ENCODE results near the gene TRIM46.
A peak's percentile ranks its signal among the peaks of the same experiment; 100 is the strongest.
"Not testable (repeated sequence)": the region's sequence is repeated elsewhere in the genome, so short reads cannot be mapped to it uniquely, and the experiment has no call there.

The TRIM46 gene

DNA sequence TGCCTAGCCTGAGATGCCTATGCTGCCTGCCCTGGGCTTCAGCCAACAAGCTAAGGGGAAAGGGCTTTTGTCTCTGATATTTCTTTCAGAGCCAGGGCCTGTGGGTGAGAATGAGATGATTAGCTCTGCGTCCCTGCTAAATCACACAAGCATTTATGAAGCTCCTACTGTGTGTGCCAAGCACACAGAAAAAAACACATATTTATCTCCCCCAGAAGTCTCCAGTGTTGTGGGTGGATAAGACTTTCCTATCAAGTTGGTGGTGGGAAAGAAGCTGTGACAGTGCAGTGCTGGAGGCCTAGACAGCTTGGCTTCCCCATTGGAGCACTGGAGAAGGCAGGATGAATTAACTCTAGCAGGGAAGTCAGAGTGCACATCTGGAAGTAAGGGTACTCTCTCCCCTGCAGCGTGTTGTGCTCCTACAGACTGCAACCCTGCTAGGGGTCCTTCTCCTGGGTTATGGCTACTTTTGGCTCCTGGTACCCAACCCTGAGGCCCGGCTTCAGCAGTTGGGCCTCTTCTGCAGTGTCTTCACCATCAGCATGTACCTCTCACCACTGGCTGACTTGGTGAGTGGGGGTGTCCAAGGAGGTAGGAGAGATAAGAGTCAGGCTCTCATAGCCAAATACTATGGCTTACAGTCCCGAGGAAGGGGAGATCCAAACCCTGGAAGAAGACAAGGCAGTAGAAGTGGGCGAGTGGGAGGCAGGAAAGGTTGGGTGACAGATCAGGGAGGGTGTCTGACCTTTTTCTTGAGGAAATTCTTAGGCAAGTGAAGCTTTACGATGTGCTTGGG is 36.3 kb upstream of the TRIM46 start:
- no peak for DNase-seq

DNA sequence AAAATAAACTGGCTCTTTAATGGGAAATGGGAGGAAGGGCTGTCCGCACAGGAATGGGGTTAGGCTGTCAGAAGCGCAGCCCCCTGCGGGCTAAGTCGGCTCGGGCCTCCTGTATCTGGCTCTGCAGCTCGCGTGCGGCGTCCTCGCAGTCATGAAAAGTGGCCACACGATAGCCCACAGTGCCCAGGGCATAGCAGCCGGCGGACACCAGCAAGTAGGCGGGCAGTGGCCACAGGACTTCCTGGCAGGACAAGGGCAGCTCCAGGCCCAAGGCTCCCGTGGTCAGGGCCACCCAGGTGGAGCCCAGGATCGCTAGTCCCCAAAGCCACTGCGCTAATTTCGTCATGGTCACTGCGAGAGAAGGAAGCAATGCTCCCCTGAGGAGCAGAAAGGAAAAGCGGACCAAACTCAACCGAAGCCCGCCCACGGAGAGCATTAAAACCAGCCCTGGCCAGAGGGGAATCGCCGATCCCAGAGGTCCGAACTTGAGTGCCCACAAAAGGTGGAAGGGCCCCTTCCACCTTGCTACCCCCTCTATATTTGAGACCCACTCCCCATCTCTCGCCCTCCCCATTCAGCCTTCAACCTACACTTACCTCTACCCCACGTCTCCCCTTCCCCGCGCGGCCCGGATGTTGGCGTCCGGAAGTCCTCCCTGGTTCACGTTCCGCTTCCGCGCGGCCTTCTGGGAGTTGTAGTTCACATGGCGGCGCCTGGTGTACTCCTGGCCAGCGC is 33.6 kb upstream of the TRIM46 start, which contains the start of gene DPM3:
DPM3 (minus strand) TSS at position 637 of the 735 bp plus-strand sequence; CDS start at position 346, 291 bp downstream.
- peak; percentile 13 to 49 for DNase-seq

- no peak for DNase-seq
Measured at GRCh38 chr1:155140630-155140953, 33.1 kb upstream of the TRIM46 start.

DNA sequence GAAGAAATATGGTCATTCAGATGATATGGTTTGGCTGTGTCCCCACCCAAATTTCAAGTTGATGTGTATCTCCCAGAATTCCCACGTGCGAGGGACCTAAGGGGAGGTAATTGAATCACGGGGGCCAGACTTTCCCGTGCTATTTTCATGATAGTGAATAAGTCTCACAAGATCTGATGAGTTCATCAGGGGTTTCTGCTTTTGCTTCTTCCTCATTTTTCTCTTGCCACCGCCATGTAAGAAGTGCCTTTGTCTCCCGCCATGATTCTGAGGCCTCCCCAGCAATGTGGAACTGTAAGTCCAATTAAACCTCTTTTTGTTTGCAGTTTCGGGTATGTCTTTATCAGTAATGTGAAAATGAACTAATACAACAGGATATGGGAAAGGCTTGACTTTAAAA is 31.9 kb upstream of the TRIM46 start:
- DNase-seq, result no peak

DNA sequence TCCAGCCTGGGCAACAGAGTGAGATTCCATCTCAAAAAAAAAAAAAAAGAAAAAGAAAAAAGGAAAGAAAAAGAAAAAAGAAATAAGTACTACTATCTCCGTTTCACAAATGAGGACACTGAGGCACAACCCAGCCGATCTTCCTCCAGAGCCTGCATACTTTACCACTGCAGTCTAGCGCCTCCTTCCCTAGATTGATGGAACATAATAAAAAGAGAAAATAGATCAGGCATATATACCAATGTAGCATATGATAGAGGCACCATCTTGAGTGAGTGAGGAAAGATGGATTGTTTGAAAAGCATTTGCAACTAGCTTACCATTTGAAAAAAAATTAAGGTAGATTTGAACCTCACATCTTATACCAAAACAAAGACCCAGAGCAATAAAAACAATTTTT is 28.2 kb upstream of the TRIM46 start:
- no peak for DNase-seq

- not testable (repeated sequence) for DNase-seq
Measured at GRCh38 chr1:155155996-155156643, 17.5 kb upstream of the TRIM46 start.

DNA sequence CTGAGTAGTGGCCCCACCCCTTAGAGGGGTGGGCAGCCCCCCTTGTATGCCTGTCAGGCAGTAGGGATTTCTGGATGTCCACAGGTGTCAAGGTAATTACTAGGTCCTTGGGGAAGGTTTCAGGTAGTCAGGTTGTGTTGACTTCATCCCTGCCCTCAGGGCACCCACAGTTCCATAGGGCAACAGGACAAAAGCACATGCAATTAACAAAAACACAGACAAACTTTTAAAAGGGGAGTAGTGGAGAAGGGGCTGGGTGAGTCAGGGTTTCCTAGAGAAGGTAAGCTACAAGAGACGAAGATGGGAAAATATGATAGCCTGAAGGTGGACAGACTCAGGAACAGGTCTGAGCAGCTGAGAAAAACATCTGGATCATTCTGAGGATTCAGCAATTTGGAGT is 14.7 kb upstream of the TRIM46 start:
- no peak for DNase-seq

DNA sequence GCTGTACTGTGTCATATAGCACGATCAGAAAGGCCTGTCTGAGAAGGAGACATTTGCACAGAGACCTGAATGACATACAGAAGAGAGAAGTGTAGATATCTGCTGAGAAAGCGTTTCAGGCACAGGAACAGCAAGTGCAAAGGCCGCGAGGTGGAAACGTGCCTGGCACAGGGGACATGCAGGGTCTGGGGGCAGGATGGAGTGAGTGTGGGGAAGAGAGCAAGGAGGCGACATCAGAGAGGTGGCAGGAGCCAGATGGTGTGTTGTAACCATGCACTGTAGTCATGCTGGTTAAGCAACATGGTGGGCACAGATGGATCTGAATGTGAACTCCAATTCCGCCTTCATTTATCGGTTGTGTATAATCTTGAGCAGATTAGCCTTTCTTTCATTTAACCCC is 13.5 kb upstream of the TRIM46 start:
- DNase-seq, result no peak

- not testable (repeated sequence) for DNase-seq
Measured at GRCh38 chr1:155162631-155163030, 11.0 kb upstream of the TRIM46 start.

DNA sequence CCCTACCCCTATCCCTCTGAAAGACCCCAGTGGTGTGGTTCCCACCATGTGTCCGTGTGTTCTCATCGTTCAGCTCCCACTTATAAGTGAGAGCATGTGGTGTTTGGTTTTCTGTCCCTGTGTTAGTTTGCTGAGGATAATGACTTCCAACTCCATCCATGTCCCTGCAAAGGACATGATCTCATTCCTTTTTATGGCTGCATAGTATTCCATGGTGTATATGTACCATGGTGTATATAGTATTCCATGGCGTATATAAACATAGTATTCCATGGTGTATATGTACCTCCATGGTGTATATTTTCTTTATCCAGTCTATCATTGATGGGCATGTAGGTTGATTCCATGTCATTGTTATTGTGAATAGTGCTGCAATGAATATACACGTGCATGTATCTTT is 9.9 kb upstream of the TRIM46 start:
- DNase-seq, result not testable (repeated sequence)

GRCh38 chr1:155164625-155165024 is 9.0 kb upstream of the TRIM46 start:
- not testable (repeated sequence) for DNase-seq

GRCh38 chr1:155166051-155166470 is 7.6 kb upstream of the TRIM46 start:
- no peak for DNase-seq

DNA sequence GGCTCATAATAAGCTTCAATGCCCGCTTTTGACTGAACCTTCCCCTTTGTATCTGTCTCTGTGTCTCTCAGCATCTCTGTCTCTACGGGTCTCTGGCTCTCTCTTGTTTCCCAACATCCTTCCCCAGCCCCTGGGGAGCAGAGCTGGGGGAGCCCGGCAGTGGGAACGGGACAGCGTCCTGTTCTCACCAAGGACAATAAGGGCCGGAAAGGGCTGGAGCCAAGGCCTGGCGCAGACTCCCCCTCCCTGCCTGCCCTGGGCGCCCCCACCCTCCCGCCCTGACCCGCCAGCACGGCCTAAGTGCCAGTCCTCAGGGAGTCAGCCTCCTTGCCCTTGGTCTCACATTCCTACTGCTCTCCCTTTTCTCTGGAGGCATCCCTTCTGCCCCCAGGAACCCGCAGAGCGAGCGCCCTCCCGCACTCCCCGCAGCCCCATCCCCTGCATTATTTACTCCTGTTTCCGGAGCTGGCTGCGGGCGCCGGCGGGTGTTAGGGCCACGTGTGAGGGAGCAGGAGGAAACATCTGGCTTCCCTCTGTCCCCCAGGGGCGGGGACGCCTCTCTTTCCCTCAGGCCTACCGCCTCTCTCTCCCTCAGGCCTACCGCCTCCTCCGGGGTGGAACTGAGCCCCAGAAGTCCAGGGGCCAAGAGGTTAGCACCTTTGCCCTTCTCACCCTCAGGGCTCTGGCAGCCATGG is 7.0 kb upstream of the TRIM46 start:
- no peak for DNase-seq

GRCh38 chr1:155167166-155168104 is 6.2 kb upstream of the TRIM46 start:
- peak; percentile 28 to 54 for DNase-seq

- not testable (repeated sequence) for DNase-seq
Measured at GRCh38 chr1:155168105-155168445, 5.6 kb upstream of the TRIM46 start.

- DNase-seq, result no peak
Measured at GRCh38 chr1:155168456-155169210, 5.0 kb upstream of the TRIM46 start.

- no peak for DNase-seq
Measured at GRCh38 chr1:155169541-155169940, 4.1 kb upstream of the TRIM46 start.

- no peak for DNase-seq
Measured at GRCh38 chr1:155170101-155170785, 3.4 kb upstream of the TRIM46 start.

- DNase-seq, result no peak
Measured at GRCh38 chr1:155170806-155171205, 2.8 kb upstream of the TRIM46 start.

GRCh38 chr1:155171836-155172731 is 1.6 kb upstream of the TRIM46 start:
- DNase-seq, result no peak
